ENCODE data around the gene WDR54.

DNA sequence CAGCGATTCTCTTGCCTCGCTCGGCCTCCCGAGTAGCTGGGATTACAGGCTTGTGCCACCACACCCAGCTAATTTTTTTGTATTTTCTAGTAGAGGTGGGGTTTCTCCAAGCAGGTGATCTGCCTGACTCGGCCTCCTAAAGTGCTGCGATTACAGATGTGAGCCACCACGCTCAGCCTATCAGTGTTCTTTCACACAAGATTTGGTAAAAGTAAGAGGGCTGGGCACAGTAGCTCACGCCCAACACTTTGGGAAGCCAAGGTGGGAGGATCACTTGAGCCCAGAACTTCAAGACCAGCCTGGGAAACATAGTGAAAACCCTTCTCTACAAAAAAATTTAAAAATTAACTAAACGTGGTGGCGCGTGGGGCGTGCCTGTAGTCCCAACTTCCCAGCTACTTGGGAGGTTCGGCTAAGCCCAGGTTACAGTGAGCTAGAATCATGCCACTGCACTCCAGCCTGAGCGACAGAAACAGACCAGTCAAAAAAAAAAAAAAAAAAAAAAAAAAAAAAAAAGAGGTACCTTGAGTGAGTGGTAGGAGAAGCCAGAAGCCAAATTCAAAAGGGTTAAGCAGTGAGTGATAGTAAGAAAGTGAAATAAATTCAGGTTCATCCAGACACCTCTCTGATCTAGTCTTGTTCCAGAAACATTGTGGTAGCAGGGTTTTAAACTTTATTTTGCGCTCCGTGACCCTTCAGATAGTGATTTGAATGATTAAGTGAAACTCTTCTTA is 50.0 kb downstream of the WDR54 start:
- TF ChIP-seq, protein P1, sequence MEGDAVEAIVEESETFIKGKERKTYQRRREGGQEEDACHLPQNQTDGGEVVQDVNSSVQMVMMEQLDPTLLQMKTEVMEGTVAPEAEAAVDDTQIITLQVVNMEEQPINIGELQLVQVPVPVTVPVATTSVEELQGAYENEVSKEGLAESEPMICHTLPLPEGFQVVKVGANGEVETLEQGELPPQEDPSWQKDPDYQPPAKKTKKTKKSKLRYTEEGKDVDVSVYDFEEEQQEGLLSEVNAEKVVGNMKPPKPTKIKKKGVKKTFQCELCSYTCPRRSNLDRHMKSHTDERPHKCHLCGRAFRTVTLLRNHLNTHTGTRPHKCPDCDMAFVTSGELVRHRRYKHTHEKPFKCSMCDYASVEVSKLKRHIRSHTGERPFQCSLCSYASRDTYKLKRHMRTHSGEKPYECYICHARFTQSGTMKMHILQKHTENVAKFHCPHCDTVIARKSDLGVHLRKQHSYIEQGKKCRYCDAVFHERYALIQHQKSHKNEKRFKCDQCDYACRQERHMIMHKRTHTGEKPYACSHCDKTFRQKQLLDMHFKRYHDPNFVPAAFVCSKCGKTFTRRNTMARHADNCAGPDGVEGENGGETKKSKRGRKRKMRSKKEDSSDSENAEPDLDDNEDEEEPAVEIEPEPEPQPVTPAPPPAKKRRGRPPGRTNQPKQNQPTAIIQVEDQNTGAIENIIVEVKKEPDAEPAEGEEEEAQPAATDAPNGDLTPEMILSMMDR (IDR thresholded peaks at IDR 0.05; ENCODE audit: low read length): no peak
- no peak for TF ChIP-seq EZH2 (IDR thresholded peaks at IDR 0.05; ENCODE audit: borderline replicate concordance, low read length)

Measured in OCI-LY1 (cell line).